Frontal cortex (tissue), 4 donors: Measurements from ENCODE around the gene COPE. TPM values are rescaled to one million over a fixed set of nuclear protein-coding genes. Genes with fewer than 3 reads are reported as not detected.

Experiments used
- DNase-seq, 2 donors: peaks; one replicate each; pipeline ENCODE4 v3.0.0; 2012; ENCODE audit warnings: low spot score in 2 of 2
- FAIRE-seq: peaks from 2 replicates; lab custom pipeline; 2012; peaks lifted over from hg19 to GRCh38; lab: Jason Lieb, UNC
- total RNA-seq: library from RNA; depleted of rRNA; stranded (reverse); fragments of >200 nt; gene quantifications from one replicate; pipeline ENCODE4 v1.2.3, GENCODE V29; 2014
- donor health status: control.
- donor health status: control.
- donor health status: control.

The COPE gene
- total RNA-seq, 1 donor from 2014 or later: 92.5 TPM

GRCh38 chr19:18870531-18871172, 48.5 kb downstream of the COPE start:
- no peak for DNase-seq
- FAIRE-seq: no peak

- no peak for FAIRE-seq
- DNase-seq: no peak
Measured at GRCh38 chr19:18869781-18870530, 49.2 kb downstream of the COPE start.

GRCh38 chr19:18869023-18869618, 50.1 kb downstream of the COPE start:
- DNase-seq: no peak
- FAIRE-seq: no peak

GRCh38 chr19:18868380-18869022, 50.7 kb downstream of the COPE start:
- FAIRE-seq: no peak

GRCh38 chr19:18867751-18868150, 51.4 kb downstream of the COPE start:
- DNase-seq (no peak), FAIRE-seq (no peak)

More at GRCh38 chr19:18868380-18869022, 50.7 kb downstream of the COPE start:
- no peak for DNase-seq

- FAIRE-seq (no peak), DNase-seq (no peak)
Measured at GRCh38 chr19:18867199-18867598, 52.0 kb downstream of the COPE start.

GRCh38 chr19:18866800-18867123, 52.4 kb downstream of the COPE start:
- FAIRE-seq: no peak
- DNase-seq: no peak

GRCh38 chr19:18865973-18866799, 53.0 kb downstream of the COPE start:
- peak; percentile 87 to 92 for DNase-seq
- no peak for FAIRE-seq

- FAIRE-seq (no peak), DNase-seq (no peak)
Measured at GRCh38 chr19:18865106-18865972, 53.8 kb downstream of the COPE start.

GRCh38 chr19:18863843-18864362, 55.3 kb downstream of the COPE start:
- DNase-seq (no peak), FAIRE-seq (no peak)

GRCh38 chr19:18862976-18863842, 56.0 kb downstream of the COPE start:
- no peak for DNase-seq
- no peak for FAIRE-seq

GRCh38 chr19:18861917-18862316, 57.3 kb downstream of the COPE start:
- no peak for DNase-seq
- no peak for FAIRE-seq

GRCh38 chr19:18861235-18861634, 58.0 kb downstream of the COPE start:
- FAIRE-seq (no peak), DNase-seq (no peak)

- no peak for FAIRE-seq
- DNase-seq: no peak
Measured at GRCh38 chr19:18860725-18861124, 58.5 kb downstream of the COPE start.

- FAIRE-seq (no peak), DNase-seq (no peak)
Measured at GRCh38 chr19:18860302-18860700, 58.9 kb downstream of the COPE start.

GRCh38 chr19:18859676-18860301, 59.4 kb downstream of the COPE start:
- FAIRE-seq (no peak), DNase-seq (no peak)

- DNase-seq (no peak), FAIRE-seq (no peak)
Measured at GRCh38 chr19:18858906-18859646, 60.1 kb downstream of the COPE start.
